ENCODE results near the gene ZNF496. TPM values are rescaled to one million over a fixed set of nuclear protein-coding genes. Genes with fewer than 3 reads are reported as not detected.

ZNF496 gene
- total and polyA plus RNA-seq, 9 of the 15 experiments (the other 6 are each of a cell fraction or from before 2014, with no cell fraction given), result 4.3 to 54.0 (median 31.3) TPM

GRCh38 chr1:247373721-247374141 lies 42.1 kb upstream of the ZNF496 start (continued):
- TF ChIP-seq ZNF280B (CRISPR knock-in tag; IDR thresholded peaks at IDR 0.05), result no peak
- no peak for TF ChIP-seq FOXM1 (IDR thresholded peaks at IDR 0.05; ENCODE audit: low read depth)
- TF ChIP-seq FOXM1 (CRISPR knock-in tag; IDR thresholded peaks at IDR 0.05; ENCODE audit: low read depth), result no peak
- TF ChIP-seq CXXC5 (CRISPR knock-in tag; IDR thresholded peaks at IDR 0.05), result no peak
- TF ChIP-seq SMAD2 (IDR thresholded peaks at IDR 0.05; ENCODE audit: low read depth, low read length), result no peak
- no peak for TF ChIP-seq ZKSCAN3 (CRISPR knock-in tag; IDR thresholded peaks at IDR 0.05)
- 0 out of 4 replicates have a peak, but pooled peaks of 1 of the 2 experiments have one; percentile 33 for TF ChIP-seq UBTF (IDR thresholded peaks at IDR 0.05; ENCODE audit: borderline replicate concordance in 1 of 2, low read depth in 2 of 2, low read length in 2 of 2)
- TF ChIP-seq MGA (IDR thresholded peaks at IDR 0.05), result no peak
- TF ChIP-seq ATF2 (CRISPR knock-in tag; IDR thresholded peaks at IDR 0.05), result no peak
- TF ChIP-seq KLF10 (CRISPR knock-in tag; IDR thresholded peaks at IDR 0.05), result no peak
